ENCODE results near the gene EXOSC5. TPM values are rescaled to one million over a fixed set of nuclear protein-coding genes. Genes with fewer than 3 reads are reported as not detected.

Gene EXOSC5
- total RNA-seq, 2 experiments from 2014 or later: 40.0 to 55.8 TPM

GRCh38 chr19:41413947-41414346, 16.8 kb upstream of the EXOSC5 start:
- Histone ChIP-seq H3K4me1 (ENCODE audit: insufficient read depth, low read length, poor library complexity, severe bottlenecking) (peaks cover 10% of the 10 kb centered on the region), H3K27ac (ENCODE audit: low read depth, low read length, poor library complexity, severe bottlenecking) (no peak overlapping the region), H3K79me2 (ENCODE audit: insufficient read depth, low read depth, low read length) (no peaks in the 10 kb centered on the region), H3K4me3 (ENCODE audit: low read depth, low read length, poor library complexity, severe bottlenecking) (no peak overlapping the region), H3K36me3 (ENCODE audit: insufficient read depth, low read length) (peaks cover 10% of the 10 kb centered on the region), H4K20me1 (ENCODE audit: insufficient read depth, low read length) (no peaks in the 10 kb centered on the region), H2AFZ (ENCODE audit: low read length) (no peak overlapping the region), H3K4me2 (ENCODE audit: low read length) (no peak overlapping the region), H3K9me3 (ENCODE audit: low read length) (no peaks in the 10 kb centered on the region), H3K9me2 (ENCODE audit: insufficient read depth, low read length) (no peaks in the 10 kb centered on the region)
- DNase-seq (ENCODE audit: low spot score): no peak
- no peak for TF ChIP-seq EZH2phosphoT487 (IDR thresholded peaks at IDR 0.05; ENCODE audit: borderline replicate concordance, low read depth, low read length)
- TF ChIP-seq CTCF (conservative IDR thresholded peaks at IDR 0.05; ENCODE audit: low read length): no peak
- intact Hi-C loops (cut with micrococcal nuclease; ENCODE audit: unreplicated experiment): no loop called here
- BruUV-seq (replicated peaks): no TSS peak
- ChIA-PET POLR2A (no interaction called here), CTCF (ENCODE audit: unreplicated experiment) (no interaction called here)

GRCh38 chr19:41412953-41413352, 15.8 kb upstream of the EXOSC5 start:
- Histone ChIP-seq H3K79me2 (ENCODE audit: insufficient read depth, low read depth, low read length) (no peaks in the 10 kb centered on the region), H3K4me1 (ENCODE audit: insufficient read depth, low read length, poor library complexity, severe bottlenecking) (peaks cover 10% of the 10 kb centered on the region), H3K4me2 (ENCODE audit: low read length) (no peak overlapping the region), H3K4me3 (ENCODE audit: low read depth, low read length, poor library complexity, severe bottlenecking) (no peak overlapping the region), H3K9me2 (ENCODE audit: insufficient read depth, low read length) (no peaks in the 10 kb centered on the region), H2AFZ (ENCODE audit: low read length) (no peak overlapping the region), H3K9me3 (ENCODE audit: low read length) (no peaks in the 10 kb centered on the region), H3K36me3 (ENCODE audit: insufficient read depth, low read length) (peaks cover 6% of the 10 kb centered on the region; the same call in 1 of the 2 replicates), H3K27ac (ENCODE audit: low read depth, low read length, poor library complexity, severe bottlenecking) (no peak overlapping the region), H4K20me1 (ENCODE audit: insufficient read depth, low read length) (no peaks in the 10 kb centered on the region)
- DNase-seq (ENCODE audit: low spot score): no peak
- intact Hi-C loops (cut with micrococcal nuclease; ENCODE audit: unreplicated experiment): no loop called here
- ChIA-PET POLR2A (interaction anchor here (0.6 kb wide), 1 partner anchor 1510 kb away, joined by 3 read pairs; no protein-coding TSS in a partner anchor), CTCF (ENCODE audit: unreplicated experiment) (no interaction called here)
- no TSS peak for BruUV-seq (replicated peaks)
- TF ChIP-seq CTCF (conservative IDR thresholded peaks at IDR 0.05; ENCODE audit: low read length) (no peak), EZH2phosphoT487 (IDR thresholded peaks at IDR 0.05; ENCODE audit: borderline replicate concordance, low read depth, low read length) (no peak)

- POLR2A ChIA-PET: no interaction called here
- TF ChIP-seq CTCF (conservative IDR thresholded peaks at IDR 0.05; ENCODE audit: low read length) (no peak), EZH2phosphoT487 (IDR thresholded peaks at IDR 0.05; ENCODE audit: borderline replicate concordance, low read depth, low read length) (no peak)
- no TSS peak for BruUV-seq (replicated peaks)
- Histone ChIP-seq H4K20me1 (ENCODE audit: insufficient read depth, low read length) (no peaks in the 10 kb centered on the region), H2AFZ (ENCODE audit: low read length) (no peak overlapping the region), H3K9me2 (ENCODE audit: insufficient read depth, low read length) (no peaks in the 10 kb centered on the region), H3K4me3 (ENCODE audit: low read depth, low read length, poor library complexity, severe bottlenecking) (no peak overlapping the region), H3K27ac (ENCODE audit: low read depth, low read length, poor library complexity, severe bottlenecking) (no peak overlapping the region), H3K79me2 (ENCODE audit: insufficient read depth, low read depth, low read length) (no peaks in the 10 kb centered on the region), H3K4me2 (ENCODE audit: low read length) (no peak overlapping the region), H3K36me3 (ENCODE audit: insufficient read depth, low read length) (peaks cover 6% of the 10 kb centered on the region; the same call in 1 of the 2 replicates), H3K9me3 (ENCODE audit: low read length) (no peaks in the 10 kb centered on the region), H3K4me1 (ENCODE audit: insufficient read depth, low read length, poor library complexity, severe bottlenecking) (peaks cover 10% of the 10 kb centered on the region)
- CTCF ChIA-PET (ENCODE audit: unreplicated experiment): no interaction called here
- intact Hi-C loops (cut with micrococcal nuclease; ENCODE audit: unreplicated experiment): no loop called here
- DNase-seq (ENCODE audit: low spot score): no peak
These were observed 14.8 kb upstream of the EXOSC5 start for GRCh38 chr19:41411968-41412265.
